ENCODE data around the gene LIMCH1. TPM values are rescaled to one million over a fixed set of nuclear protein-coding genes. Genes with fewer than 3 reads are reported as not detected.

Gene LIMCH1
- total and polyA plus RNA-seq, 7 experiments from 2014 or later = 0.05 to 1.2 TPM; not detected in 5

- Histone ChIP-seq H3K9me3 (ENCODE audit: control insufficient read depth in 2 of 3, low read length in 3 of 3) (no peaks in the 10 kb centered on the region), H3K4me3 (ENCODE audit: low read length) (no peak overlapping the region), H3K27me3 (ENCODE audit: control insufficient read depth in 2 of 2, insufficient read depth in 2 of 2, low read length in 2 of 2) (no peaks in the 10 kb centered on the region), H3K27ac (ENCODE audit: low read depth, low read length) (no peak overlapping the region), H3K4me1 (ENCODE audit: control insufficient read depth in 2 of 2, insufficient read depth in 2 of 2, low read length in 2 of 2) (no peaks in the 10 kb centered on the region), H3K36me3 (ENCODE audit: control insufficient read depth in 2 of 3, insufficient read depth in 3 of 3, low read length in 3 of 3) (no peaks in the 10 kb centered on the region)
- no peaks in the 10 kb centered on the region for H3K9me3 Mint-ChIP-seq
- DNase-seq = peak in 1 of 9 donors; percentile 22
- ChIA-PET CTCF (no interaction called here), POLR2A (no interaction called here)
- no peak overlapping the region for H3K4me3 Mint-ChIP-seq
- no peak overlapping the region for H3K27ac Mint-ChIP-seq
- H3K27me3 Mint-ChIP-seq = peaks cover 0 to 20% (median 0%) of the 10 kb centered on the region in 5 donors
- no peaks in the 10 kb centered on the region for H3K36me3 Mint-ChIP-seq
- no peaks in the 10 kb centered on the region for H3K4me1 Mint-ChIP-seq
- intact Hi-C loops (cut with micrococcal nuclease) = loop anchor here (1.0 kb wide), 2 partner anchors 189 to 195 kb away; no protein-coding TSS in a partner anchor
- no peak for ATAC-seq
Measured at GRCh38 chr4:41692717-41693345, 154.9 kb downstream of the LIMCH1 start.

- Histone ChIP-seq H3K27me3 (ENCODE audit: control insufficient read depth in 2 of 2, insufficient read depth in 2 of 2, low read length in 2 of 2) (no peaks in the 10 kb centered on the region), H3K4me3 (ENCODE audit: low read length) (no peak overlapping the region), H3K4me1 (ENCODE audit: control insufficient read depth in 2 of 2, insufficient read depth in 2 of 2, low read length in 2 of 2) (no peaks in the 10 kb centered on the region), H3K9me3 (ENCODE audit: control insufficient read depth in 2 of 3, low read length in 3 of 3) (no peaks in the 10 kb centered on the region), H3K27ac (ENCODE audit: low read depth, low read length) (no peak overlapping the region), H3K36me3 (ENCODE audit: control insufficient read depth in 2 of 3, insufficient read depth in 3 of 3, low read length in 3 of 3) (no peaks in the 10 kb centered on the region)
- ATAC-seq (no peak), DNase-seq (no peak)
- peaks cover 0 to 17% (median under 1%) of the 10 kb centered on the region in 5 donors for H3K27me3 Mint-ChIP-seq
- ChIA-PET CTCF (no interaction called here), POLR2A (no interaction called here)
- H3K36me3 Mint-ChIP-seq = no peaks in the 10 kb centered on the region
- no peak overlapping the region for H3K27ac Mint-ChIP-seq
- H3K4me1 Mint-ChIP-seq = no peaks in the 10 kb centered on the region
- H3K9me3 Mint-ChIP-seq = no peaks in the 10 kb centered on the region
- intact Hi-C loops (cut with micrococcal nuclease) = loop anchor here (1.0 kb wide), 2 partner anchors 189 to 195 kb away; no protein-coding TSS in a partner anchor
- H3K4me3 Mint-ChIP-seq = no peak overlapping the region
Measured at GRCh38 chr4:41693629-41694028, 155.7 kb downstream of the LIMCH1 start.

DNA sequence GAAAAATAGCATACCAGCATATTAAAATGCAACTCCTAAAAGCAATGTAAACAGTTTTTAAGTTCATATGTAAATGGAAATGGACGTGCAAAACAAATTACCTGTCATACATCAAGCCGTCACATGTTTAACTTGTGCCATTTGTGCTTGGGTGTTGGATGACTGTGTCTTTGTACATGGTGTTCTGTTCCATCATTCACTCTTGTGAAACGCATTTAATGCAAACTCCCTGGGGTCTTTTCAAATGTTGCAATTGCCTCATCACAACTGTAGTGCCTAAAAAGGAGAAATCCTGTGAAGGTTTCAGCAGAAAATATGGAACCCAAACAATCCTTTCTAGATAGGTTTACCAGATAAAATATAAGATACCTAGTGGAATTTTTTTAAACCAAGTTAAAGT, 158.2 kb downstream of the LIMCH1 start:
- Histone ChIP-seq H3K27me3 (ENCODE audit: control insufficient read depth in 2 of 2, insufficient read depth in 2 of 2, low read length in 2 of 2) (no peaks in the 10 kb centered on the region), H3K4me1 (ENCODE audit: control insufficient read depth in 2 of 2, insufficient read depth in 2 of 2, low read length in 2 of 2) (no peaks in the 10 kb centered on the region), H3K36me3 (ENCODE audit: control insufficient read depth in 2 of 3, insufficient read depth in 3 of 3, low read length in 3 of 3) (no peaks in the 10 kb centered on the region), H3K27ac (ENCODE audit: low read depth, low read length) (no peak overlapping the region), H3K4me3 (ENCODE audit: low read length) (no peak overlapping the region), H3K9me3 (ENCODE audit: control insufficient read depth in 2 of 3, low read length in 3 of 3) (no peaks in the 10 kb centered on the region)
- no peak overlapping the region for H3K27ac Mint-ChIP-seq
- no peak for ATAC-seq
- H3K4me3 Mint-ChIP-seq = no peak overlapping the region
- DNase-seq = no peak
- POLR2A ChIA-PET = no interaction called here
- H3K36me3 Mint-ChIP-seq = no peaks in the 10 kb centered on the region
- H3K27me3 Mint-ChIP-seq = peaks cover 0 to 16% (median 3%) of the 10 kb centered on the region in 5 donors
- CTCF ChIA-PET = no interaction called here
- no peaks in the 10 kb centered on the region for H3K4me1 Mint-ChIP-seq
- intact Hi-C loops (cut with micrococcal nuclease) = no loop called here
- peaks cover 0 to 2% (median 0%) of the 10 kb centered on the region in 11 donors for H3K9me3 Mint-ChIP-seq

GRCh38 chr4:41696763-41697162, 158.8 kb downstream of the LIMCH1 start:
- no peaks in the 10 kb centered on the region for H3K4me1 Mint-ChIP-seq
- peaks cover 0 to 2% (median 0%) of the 10 kb centered on the region in 11 donors for H3K9me3 Mint-ChIP-seq
- Histone ChIP-seq H3K9me3 (ENCODE audit: control insufficient read depth in 2 of 3, low read length in 3 of 3) (no peaks in the 10 kb centered on the region), H3K27me3 (ENCODE audit: control insufficient read depth in 2 of 2, insufficient read depth in 2 of 2, low read length in 2 of 2) (no peaks in the 10 kb centered on the region), H3K36me3 (ENCODE audit: control insufficient read depth in 2 of 3, insufficient read depth in 3 of 3, low read length in 3 of 3) (no peaks in the 10 kb centered on the region), H3K4me1 (ENCODE audit: control insufficient read depth in 2 of 2, insufficient read depth in 2 of 2, low read length in 2 of 2) (no peaks in the 10 kb centered on the region), H3K4me3 (ENCODE audit: low read length) (no peak overlapping the region), H3K27ac (ENCODE audit: low read depth, low read length) (no peak overlapping the region)
- no peak overlapping the region for H3K27ac Mint-ChIP-seq
- DNase-seq (no peak), ATAC-seq (no peak)
- intact Hi-C loops (cut with micrococcal nuclease) = no loop called here
- ChIA-PET POLR2A (interaction anchor here (0.7 kb wide), 1 partner anchor 79 kb away, joined by 4 read pairs; no protein-coding TSS in a partner anchor), CTCF (no interaction called here)
- H3K4me3 Mint-ChIP-seq = no peak overlapping the region
- peaks cover 0 to 21% (median 6%) of the 10 kb centered on the region in 5 donors for H3K27me3 Mint-ChIP-seq
- H3K36me3 Mint-ChIP-seq = no peaks in the 10 kb centered on the region

DNA sequence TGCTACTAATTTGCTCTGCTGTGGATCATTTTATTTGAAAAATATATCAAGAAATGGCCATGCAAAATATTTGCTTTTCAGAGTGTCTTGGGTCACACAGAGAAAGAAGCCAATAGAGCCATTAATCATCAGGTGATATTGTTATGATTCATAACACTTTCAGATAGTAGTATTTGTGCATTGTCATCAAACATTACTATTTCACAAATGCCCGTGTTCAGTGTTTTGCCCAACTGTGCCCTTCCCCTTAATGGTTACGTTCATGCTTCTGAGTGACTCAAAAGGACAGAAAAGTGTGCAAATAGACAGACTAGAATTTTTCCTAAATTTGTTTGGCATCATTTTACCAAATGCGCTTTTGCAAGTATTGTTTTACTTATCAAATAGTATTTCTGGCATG, 164.0 kb downstream of the LIMCH1 start:
- no peak overlapping the region for H3K4me3 Mint-ChIP-seq

DNA sequence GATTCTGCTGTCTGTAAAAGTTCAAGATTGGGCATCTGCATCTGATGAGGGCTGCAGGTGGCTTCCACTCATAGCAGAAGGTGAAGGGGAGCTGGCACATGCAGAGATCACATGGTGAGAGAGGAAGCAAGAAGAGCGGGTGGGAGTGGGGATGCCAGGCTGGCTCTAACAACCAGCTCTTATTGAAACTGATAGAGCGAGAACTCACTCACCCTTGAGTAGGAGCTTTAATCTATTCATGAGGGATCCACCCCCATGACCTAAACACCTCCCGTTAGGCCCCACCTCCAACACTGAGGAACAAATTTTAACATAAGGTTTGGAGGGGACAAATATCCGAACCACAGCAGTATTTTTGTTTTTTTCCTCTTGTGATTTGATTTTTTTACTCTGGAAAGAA, 164.8 kb downstream of the LIMCH1 start:
- CTCF ChIA-PET = interaction anchor here (0.8 kb wide), 1 partner anchor 77 kb away, joined by 3 read pairs; no protein-coding TSS in a partner anchor
- H3K27ac Mint-ChIP-seq = no peak overlapping the region
- H3K27me3 Mint-ChIP-seq = peaks cover 8 to 37% (median 23%) of the 10 kb centered on the region in 5 donors
- H3K27me3 ChIP-seq (ENCODE audit: control insufficient read depth in 2 of 2, insufficient read depth in 2 of 2, low read length in 2 of 2) = no peaks in the 10 kb centered on the region
- H3K4me3 Mint-ChIP-seq = no peak overlapping the region
- H3K36me3 ChIP-seq (ENCODE audit: control insufficient read depth in 2 of 3, insufficient read depth in 3 of 3, low read length in 3 of 3) = no peaks in the 10 kb centered on the region
- H3K36me3 Mint-ChIP-seq = no peaks in the 10 kb centered on the region
- no peaks in the 10 kb centered on the region for H3K9me3 ChIP-seq (ENCODE audit: control insufficient read depth in 2 of 3, low read length in 3 of 3)
- DNase-seq = no peak
- H3K9me3 Mint-ChIP-seq = peaks cover 0 to 8% (median 1%) of the 10 kb centered on the region in 11 donors
- H3K4me1 Mint-ChIP-seq = no peaks in the 10 kb centered on the region
- no peak overlapping the region for H3K4me3 ChIP-seq (ENCODE audit: low read length)
- POLR2A ChIA-PET = no interaction called here
- H3K4me1 ChIP-seq (ENCODE audit: control insufficient read depth in 2 of 2, insufficient read depth in 2 of 2, low read length in 2 of 2) = no peaks in the 10 kb centered on the region
- ATAC-seq = no peak
- H3K27ac ChIP-seq (ENCODE audit: low read depth, low read length) = no peak overlapping the region
- intact Hi-C loops (cut with micrococcal nuclease) = no loop called here

More for the DNA sequence above, 164.0 kb downstream of the LIMCH1 start:
- CTCF ChIA-PET = no interaction called here
- Mint-ChIP-seq H3K4me1 (no peaks in the 10 kb centered on the region), H3K9me3 (peaks cover 0 to 8% (median 1%) of the 10 kb centered on the region in 11 donors), H3K27me3 (peaks cover 8 to 37% (median 23%) of the 10 kb centered on the region in 5 donors), H3K36me3 (no peaks in the 10 kb centered on the region), H3K27ac (no peak overlapping the region)
- Histone ChIP-seq H3K27ac (ENCODE audit: low read depth, low read length) (no peak overlapping the region), H3K4me1 (ENCODE audit: control insufficient read depth in 2 of 2, insufficient read depth in 2 of 2, low read length in 2 of 2) (no peaks in the 10 kb centered on the region), H3K27me3 (ENCODE audit: control insufficient read depth in 2 of 2, insufficient read depth in 2 of 2, low read length in 2 of 2) (no peaks in the 10 kb centered on the region), H3K9me3 (ENCODE audit: control insufficient read depth in 2 of 3, low read length in 3 of 3) (no peaks in the 10 kb centered on the region), H3K36me3 (ENCODE audit: control insufficient read depth in 2 of 3, insufficient read depth in 3 of 3, low read length in 3 of 3) (no peaks in the 10 kb centered on the region), H3K4me3 (ENCODE audit: low read length) (no peak overlapping the region)
- POLR2A ChIA-PET = no interaction called here
- ATAC-seq = no peak
- DNase-seq = no peak
- intact Hi-C loops (cut with micrococcal nuclease) = no loop called here

DNA sequence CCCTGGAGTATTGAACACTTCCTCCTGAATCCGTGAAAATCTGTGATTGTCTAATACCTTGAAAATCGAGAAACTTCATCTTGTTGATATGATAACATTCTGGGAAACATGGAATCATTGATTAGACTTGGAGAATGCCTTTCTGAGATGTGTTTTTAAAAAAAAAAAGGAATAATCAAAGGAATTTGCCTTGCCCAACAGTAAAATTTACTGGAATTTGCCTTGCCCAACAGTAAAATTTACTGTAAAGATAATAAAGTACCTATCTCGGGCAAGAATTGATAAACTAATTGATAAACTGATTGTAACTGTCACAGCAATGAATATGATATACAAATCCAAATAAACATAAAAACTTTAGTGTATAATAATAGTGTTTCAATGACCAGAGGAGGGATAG, 165.8 kb downstream of the LIMCH1 start:
- Histone ChIP-seq H3K27me3 (ENCODE audit: control insufficient read depth in 2 of 2, insufficient read depth in 2 of 2, low read length in 2 of 2) (no peaks in the 10 kb centered on the region), H3K4me3 (ENCODE audit: low read length) (no peak overlapping the region), H3K4me1 (ENCODE audit: control insufficient read depth in 2 of 2, insufficient read depth in 2 of 2, low read length in 2 of 2) (no peaks in the 10 kb centered on the region), H3K9me3 (ENCODE audit: control insufficient read depth in 2 of 3, low read length in 3 of 3) (no peaks in the 10 kb centered on the region), H3K36me3 (ENCODE audit: control insufficient read depth in 2 of 3, insufficient read depth in 3 of 3, low read length in 3 of 3) (no peaks in the 10 kb centered on the region), H3K27ac (ENCODE audit: low read depth, low read length) (no peak overlapping the region)
- Mint-ChIP-seq H3K9me3 (peaks cover 0 to 8% (median 1%) of the 10 kb centered on the region in 11 donors), H3K27me3 (peaks cover 8 to 34% (median 24%) of the 10 kb centered on the region in 5 donors), H3K4me1 (no peaks in the 10 kb centered on the region), H3K4me3 (no peak overlapping the region), H3K27ac (no peak overlapping the region), H3K36me3 (no peaks in the 10 kb centered on the region)
- no peak for ATAC-seq
- intact Hi-C loops (cut with micrococcal nuclease) = no loop called here
- CTCF ChIA-PET = no interaction called here
- POLR2A ChIA-PET = no interaction called here
- no peak for DNase-seq

Data from naive thymus-derived CD4-positive, alpha-beta T cell (primary cell).